GM13976 (cell line): Measurements from ENCODE around the gene MAD1L1.

Source experiments
- DNase-seq: peaks from one replicate; pipeline ENCODE4 v3.0.0; 2012; ENCODE audit warnings: low spot score
- in situ Hi-C: fragments of 300-500 bp; cut with MboI; formaldehyde crosslinking; loops from one replicate; pipeline ENCODE4 v1.12.0; 2022; ENCODE audit warnings: low sequenced_read_pairs, mixed read lengths, inconsistent platforms; ENCODE audit not compliant: unreplicated experiment
- TF ChIP-seq, protein P1 (sequence below): IDR thresholded peaks from 2 replicates; pipeline ENCODE4 v1.5.1; 2012; ENCODE audit warnings: borderline replicate concordance, mild to moderate bottlenecking; ENCODE audit not compliant: insufficient read depth; ENCODE audit errors: extremely low read depth, missing control alignments, control extremely low read depth

Gene MAD1L1

DNA sequence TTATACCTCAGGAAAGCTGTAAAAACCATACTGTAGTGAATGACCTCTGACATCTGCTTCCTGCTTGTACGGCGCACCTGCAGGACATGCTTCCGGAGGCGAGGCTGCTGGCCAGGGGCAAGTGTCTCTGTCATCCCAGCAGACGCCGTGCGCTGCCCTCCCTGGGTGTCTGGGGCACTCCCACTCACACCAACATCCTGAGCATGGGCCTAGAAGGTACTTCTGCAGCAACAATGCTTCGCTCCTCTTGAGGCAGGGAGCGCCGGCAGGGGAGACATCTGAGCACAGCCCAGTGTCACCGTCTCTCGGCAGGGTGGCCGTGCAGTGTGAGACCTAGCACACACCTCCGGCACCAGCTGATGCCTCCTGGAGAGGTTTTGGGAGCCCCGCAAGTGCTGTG, 269.2 kb downstream of the MAD1L1 start:
- in situ Hi-C loops, result no loop called here
- TF ChIP-seq, protein P1, sequence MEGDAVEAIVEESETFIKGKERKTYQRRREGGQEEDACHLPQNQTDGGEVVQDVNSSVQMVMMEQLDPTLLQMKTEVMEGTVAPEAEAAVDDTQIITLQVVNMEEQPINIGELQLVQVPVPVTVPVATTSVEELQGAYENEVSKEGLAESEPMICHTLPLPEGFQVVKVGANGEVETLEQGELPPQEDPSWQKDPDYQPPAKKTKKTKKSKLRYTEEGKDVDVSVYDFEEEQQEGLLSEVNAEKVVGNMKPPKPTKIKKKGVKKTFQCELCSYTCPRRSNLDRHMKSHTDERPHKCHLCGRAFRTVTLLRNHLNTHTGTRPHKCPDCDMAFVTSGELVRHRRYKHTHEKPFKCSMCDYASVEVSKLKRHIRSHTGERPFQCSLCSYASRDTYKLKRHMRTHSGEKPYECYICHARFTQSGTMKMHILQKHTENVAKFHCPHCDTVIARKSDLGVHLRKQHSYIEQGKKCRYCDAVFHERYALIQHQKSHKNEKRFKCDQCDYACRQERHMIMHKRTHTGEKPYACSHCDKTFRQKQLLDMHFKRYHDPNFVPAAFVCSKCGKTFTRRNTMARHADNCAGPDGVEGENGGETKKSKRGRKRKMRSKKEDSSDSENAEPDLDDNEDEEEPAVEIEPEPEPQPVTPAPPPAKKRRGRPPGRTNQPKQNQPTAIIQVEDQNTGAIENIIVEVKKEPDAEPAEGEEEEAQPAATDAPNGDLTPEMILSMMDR, result no peak
- no peak for DNase-seq

DNA sequence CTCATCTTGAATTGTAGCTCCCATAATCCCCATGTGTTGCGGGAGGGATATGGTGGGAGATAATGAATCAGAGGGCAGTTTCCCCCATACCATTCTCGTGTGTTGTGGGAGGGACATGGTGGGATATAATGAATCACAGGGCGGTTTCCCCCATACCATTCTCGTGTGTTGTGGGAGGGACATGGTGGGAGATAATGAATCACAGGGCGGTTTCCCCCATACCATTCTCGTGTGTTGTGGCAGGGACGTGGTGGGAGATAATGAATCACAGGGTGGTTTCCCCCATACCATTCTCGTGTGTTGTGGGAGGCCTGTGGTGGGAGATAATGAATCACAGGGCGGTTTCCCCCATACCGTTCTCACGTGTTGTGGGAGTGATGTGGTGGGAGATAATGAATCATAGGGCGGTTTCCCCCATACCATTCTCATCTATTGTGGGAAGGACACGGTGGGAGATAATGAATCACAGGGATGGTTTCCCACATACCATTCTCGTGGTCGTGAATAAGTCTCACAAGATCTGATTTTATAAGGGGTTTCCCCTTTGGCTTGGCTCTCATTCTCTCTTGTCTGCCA, 271.0 kb downstream of the MAD1L1 start:
- TF ChIP-seq, protein P1, result no peak
- no peak for DNase-seq
- in situ Hi-C loops, result no loop called here

DNA sequence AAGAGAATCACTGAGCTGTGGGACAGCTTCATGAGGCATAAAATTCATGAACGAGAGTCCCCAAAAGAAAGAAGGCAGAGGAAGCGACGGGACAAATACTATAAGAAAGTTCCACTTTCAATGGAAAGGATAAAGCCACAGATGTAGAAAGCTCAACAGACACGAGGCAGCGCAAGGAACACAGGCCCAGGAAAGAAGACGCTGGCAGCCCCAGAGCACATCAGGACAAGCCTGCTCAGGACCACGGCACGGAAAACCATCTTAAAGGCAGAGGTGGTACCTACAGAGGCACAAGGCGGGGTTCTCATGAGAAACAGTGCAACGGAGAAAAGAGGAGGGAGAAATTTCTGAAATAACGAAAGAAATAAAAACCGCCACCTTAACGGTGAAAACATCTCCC, 273.4 kb downstream of the MAD1L1 start:
- in situ Hi-C loops, result no loop called here
- TF ChIP-seq, protein P1, result no peak

GRCh38 chr7:1957471-1958225, 275.1 kb downstream of the MAD1L1 start:
- in situ Hi-C loops, result no loop called here
- TF ChIP-seq, protein P1, result no peak

More for the DNA sequence above, 273.4 kb downstream of the MAD1L1 start:
- no peak for DNase-seq

GRCh38 chr7:1956611-1957470, 275.9 kb downstream of the MAD1L1 start:
- DNase-seq, result no peak
- in situ Hi-C loops, result no loop called here
- TF ChIP-seq, protein P1, result no peak

More at GRCh38 chr7:1957471-1958225, 275.1 kb downstream of the MAD1L1 start:
- no peak for DNase-seq

DNA sequence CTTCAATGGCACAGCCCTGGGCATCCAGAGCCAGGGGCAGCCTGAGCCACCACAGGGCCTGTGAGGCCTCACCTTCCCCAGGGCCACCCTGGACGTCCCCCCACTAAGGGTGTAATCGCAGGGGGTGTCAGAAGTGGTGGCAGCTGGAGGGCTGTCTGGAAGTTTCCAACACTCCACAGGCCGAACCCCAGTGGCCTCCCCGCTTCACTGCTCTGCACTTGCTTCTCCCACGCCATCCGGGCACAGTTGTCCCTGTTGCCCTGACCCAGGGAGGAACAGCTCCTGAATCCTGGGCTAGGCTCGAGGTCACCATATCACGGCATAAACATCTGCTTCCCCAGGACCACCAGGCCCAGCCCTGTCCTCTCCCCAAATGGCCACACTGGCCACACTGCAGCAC, 276.6 kb downstream of the MAD1L1 start:
- in situ Hi-C loops, result no loop called here
- TF ChIP-seq, protein P1, result no peak
- DNase-seq, result no peak
